PC-9 (cell line): ENCODE measurements around the gene PCDHB8.
A peak's percentile ranks its signal among the peaks of the same experiment; 100 is the strongest.

Experiments
- CTCF ChIP-seq: fragments of 200-600 bp; sonication (generic); conservative IDR thresholded peaks from 2 replicates; pipeline ENCODE4 v1.6.1; 2017; ENCODE audit warnings: mixed run types, antibody characterized with exemption, mild to moderate bottlenecking, moderate library complexity
- EZH2 ChIP-seq: fragments of 200-600 bp; sonication (generic); IDR thresholded peaks from 2 replicates; pipeline ENCODE4 v1.8.0; 2017; ENCODE audit warnings: antibody characterized with exemption, low read depth

DNA sequence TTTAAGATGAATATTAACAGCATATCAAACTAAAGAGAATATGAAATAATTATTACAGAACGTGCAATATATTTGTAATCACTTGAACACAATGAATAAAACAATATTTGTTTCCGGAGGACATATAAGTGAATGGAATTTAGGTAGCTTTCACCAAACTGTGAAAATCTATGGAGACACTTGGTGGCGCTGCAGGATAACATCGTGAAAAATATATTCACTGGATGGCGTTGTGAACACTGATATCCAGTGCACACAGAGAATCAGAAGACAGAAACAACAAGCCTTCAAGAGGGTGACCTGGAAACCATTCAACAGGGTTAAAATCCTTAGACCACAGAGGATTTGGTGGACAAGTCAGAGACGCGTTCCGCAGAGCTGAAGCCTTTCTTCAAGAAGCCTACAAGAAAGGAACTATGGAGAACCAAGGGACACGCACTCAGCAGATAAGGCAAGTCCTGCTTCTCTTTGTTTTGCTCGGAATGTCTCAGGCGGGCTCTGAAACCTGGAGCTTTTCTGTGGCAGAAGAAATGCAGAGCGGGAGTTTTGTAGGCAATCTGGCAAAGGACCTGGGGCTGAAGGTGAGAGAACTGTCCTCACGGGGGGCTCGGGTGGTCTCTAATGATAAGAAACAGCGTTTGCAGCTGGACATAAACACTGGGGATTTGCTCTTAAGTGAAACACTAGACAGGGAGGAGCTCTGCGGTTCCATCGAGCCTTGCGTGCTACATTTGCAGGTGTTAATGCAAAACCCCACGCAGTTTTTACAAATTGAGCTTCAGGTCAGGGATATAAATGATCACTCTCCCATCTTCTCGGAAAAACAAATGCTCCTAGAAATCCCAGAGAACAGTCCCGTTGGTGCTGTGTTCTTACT is 22.0 kb downstream of the PCDHB8 start, which contains the start of gene PCDHB11:
- TF ChIP-seq CTCF (peak; percentile 44; the same call in 1 of the 2 replicates), EZH2 (no peak)
